ENCODE data around the gene MEOX2. TPM values are rescaled to one million over a fixed set of nuclear protein-coding genes. Genes with fewer than 3 reads are reported as not detected.

Gene MEOX2
- total RNA-seq, 4 donors from 2014 or later, result 0.64 to 1.6 TPM; not detected in 2

- intact Hi-C loops (cut with DNase I; ENCODE audit: low total_unique reads) (no loop called here), in situ Hi-C loops (cut with MboI; ENCODE audit: low pct_ligation_motif_present in 1 of 4, low pct_unique_long_range_greater_than_20kb in 1 of 4, low sequenced_read_pairs in 3 of 4) (no loop called here)
- no peak overlapping the region for H3K4me3 ChIP-seq
- H3K36me3 ChIP-seq, result no peaks in the 10 kb centered on the region
- H3K4me1 ChIP-seq, result peaks cover 0 to 2% (median 0%) of the 10 kb centered on the region in 4 donors
- WGBS, 2 donors (ENCODE audit: low coverage in 1 of 2), result 93 to 96% methylated on average over 2 of the region's 2 CpGs
- no peaks in the 10 kb centered on the region for H3K9me3 ChIP-seq
- no peak for TF ChIP-seq EP300 (IDR thresholded peaks at IDR 0.05; ENCODE audit: low read depth)
- TF ChIP-seq POLR2AphosphoS5 (IDR thresholded peaks at IDR 0.05), result no peak
- no peak for TF ChIP-seq POLR2A (IDR thresholded peaks at IDR 0.05)
- no peak for TF ChIP-seq CTCF (IDR thresholded peaks at IDR 0.05)
- DNase-seq, result no peak
- no peak overlapping the region for H3K27ac ChIP-seq
- H3K27me3 ChIP-seq, result no peaks in the 10 kb centered on the region
Observed at GRCh38 chr7:15621468-15621867, 65.0 kb downstream of the MEOX2 start.

GRCh38 chr7:15620491-15621185 lies 65.8 kb downstream of the MEOX2 start:
- DNase-seq, result no peak
- Histone ChIP-seq H3K36me3 (no peaks in the 10 kb centered on the region), H3K4me3 (no peak overlapping the region), H3K9me3 (no peaks in the 10 kb centered on the region), H3K27me3 (no peaks in the 10 kb centered on the region), H3K27ac (no peak overlapping the region), H3K4me1 (peaks cover 0 to 2% (median 0%) of the 10 kb centered on the region in 4 donors)
- 55 to 63% methylated on average over 6 of the region's 6 CpGs for WGBS, 2 donors (ENCODE audit: low coverage in 1 of 2)
- in situ Hi-C loops (cut with MboI; ENCODE audit: low pct_ligation_motif_present in 1 of 4, low pct_unique_long_range_greater_than_20kb in 1 of 4, low sequenced_read_pairs in 3 of 4), result no loop called here
- TF ChIP-seq POLR2A (IDR thresholded peaks at IDR 0.05) (no peak), POLR2AphosphoS5 (IDR thresholded peaks at IDR 0.05) (no peak), CTCF (IDR thresholded peaks at IDR 0.05) (no peak), EP300 (IDR thresholded peaks at IDR 0.05; ENCODE audit: low read depth) (no peak)
- intact Hi-C loops (cut with DNase I; ENCODE audit: low total_unique reads), result no loop called here

GRCh38 chr7:15618275-15618674 lies 68.2 kb downstream of the MEOX2 start:
- H3K27ac ChIP-seq, result no peak overlapping the region
- no peak overlapping the region for H3K4me3 ChIP-seq
- DNase-seq, result no peak
- 92 to 100% methylated on average over 2 of the region's 2 CpGs for WGBS, 2 donors (ENCODE audit: low coverage in 1 of 2)
- TF ChIP-seq POLR2A (IDR thresholded peaks at IDR 0.05), result no peak
- no peak for TF ChIP-seq CTCF (IDR thresholded peaks at IDR 0.05)
- no peak for TF ChIP-seq POLR2AphosphoS5 (IDR thresholded peaks at IDR 0.05)
- no peak for TF ChIP-seq EP300 (IDR thresholded peaks at IDR 0.05; ENCODE audit: low read depth)
- intact Hi-C loops (cut with DNase I; ENCODE audit: low total_unique reads), result no loop called here
- H3K36me3 ChIP-seq, result no peaks in the 10 kb centered on the region
- no peaks in the 10 kb centered on the region for H3K27me3 ChIP-seq
- H3K4me1 ChIP-seq, result no peaks in the 10 kb centered on the region
- H3K9me3 ChIP-seq, result no peaks in the 10 kb centered on the region
- in situ Hi-C loops (cut with MboI; ENCODE audit: low pct_ligation_motif_present in 1 of 4, low pct_unique_long_range_greater_than_20kb in 1 of 4, low sequenced_read_pairs in 3 of 4), result no loop called here

- Histone ChIP-seq H3K9me3 (no peaks in the 10 kb centered on the region), H3K27me3 (no peaks in the 10 kb centered on the region), H3K4me3 (no peak overlapping the region), H3K27ac (no peak overlapping the region), H3K4me1 (no peaks in the 10 kb centered on the region), H3K36me3 (no peaks in the 10 kb centered on the region)
- DNase-seq, result no peak
- intact Hi-C loops (cut with DNase I; ENCODE audit: low total_unique reads), result no loop called here
- WGBS, 2 donors (ENCODE audit: low coverage in 1 of 2), result 73 to 80% methylated on average over 7 to 8 of the region's 8 CpGs
- in situ Hi-C loops (cut with MboI; ENCODE audit: low pct_ligation_motif_present in 1 of 4, low pct_unique_long_range_greater_than_20kb in 1 of 4, low sequenced_read_pairs in 3 of 4), result no loop called here
- TF ChIP-seq EP300 (IDR thresholded peaks at IDR 0.05; ENCODE audit: low read depth) (no peak), POLR2AphosphoS5 (IDR thresholded peaks at IDR 0.05) (no peak), CTCF (IDR thresholded peaks at IDR 0.05) (no peak), POLR2A (IDR thresholded peaks at IDR 0.05) (no peak)
Observed at GRCh38 chr7:15612205-15612604, 74.3 kb downstream of the MEOX2 start.

Measured in transverse colon (tissue), 4 donors.